Right renal pelvis (tissue), 4 donors: ENCODE results near the gene NFYA. TPM values are rescaled to one million over a fixed set of nuclear protein-coding genes. Genes with fewer than 3 reads are reported as not detected.

Experiments
- DNase-seq, 4 donors: peaks; one replicate each; pipeline ENCODE4 v3.0.0-alpha.2; 2013; ENCODE audit warnings: low read depth in 4 of 4, low spot score in 3 of 4, missing footprints in 1 of 4
- polyA plus RNA-seq, 4 donors: library from polyadenylated mRNA; unstranded; fragments of 120-200 nt; gene quantifications; one replicate each; pipeline ENCODE4 v1.2.1, GENCODE V29; 2013; ENCODE audit not compliant: insufficient read length in 4 of 4

NFYA gene
- polyA plus RNA-seq, 4 donors: 45.2 to 52.0 (median 51.5) TPM

DNA sequence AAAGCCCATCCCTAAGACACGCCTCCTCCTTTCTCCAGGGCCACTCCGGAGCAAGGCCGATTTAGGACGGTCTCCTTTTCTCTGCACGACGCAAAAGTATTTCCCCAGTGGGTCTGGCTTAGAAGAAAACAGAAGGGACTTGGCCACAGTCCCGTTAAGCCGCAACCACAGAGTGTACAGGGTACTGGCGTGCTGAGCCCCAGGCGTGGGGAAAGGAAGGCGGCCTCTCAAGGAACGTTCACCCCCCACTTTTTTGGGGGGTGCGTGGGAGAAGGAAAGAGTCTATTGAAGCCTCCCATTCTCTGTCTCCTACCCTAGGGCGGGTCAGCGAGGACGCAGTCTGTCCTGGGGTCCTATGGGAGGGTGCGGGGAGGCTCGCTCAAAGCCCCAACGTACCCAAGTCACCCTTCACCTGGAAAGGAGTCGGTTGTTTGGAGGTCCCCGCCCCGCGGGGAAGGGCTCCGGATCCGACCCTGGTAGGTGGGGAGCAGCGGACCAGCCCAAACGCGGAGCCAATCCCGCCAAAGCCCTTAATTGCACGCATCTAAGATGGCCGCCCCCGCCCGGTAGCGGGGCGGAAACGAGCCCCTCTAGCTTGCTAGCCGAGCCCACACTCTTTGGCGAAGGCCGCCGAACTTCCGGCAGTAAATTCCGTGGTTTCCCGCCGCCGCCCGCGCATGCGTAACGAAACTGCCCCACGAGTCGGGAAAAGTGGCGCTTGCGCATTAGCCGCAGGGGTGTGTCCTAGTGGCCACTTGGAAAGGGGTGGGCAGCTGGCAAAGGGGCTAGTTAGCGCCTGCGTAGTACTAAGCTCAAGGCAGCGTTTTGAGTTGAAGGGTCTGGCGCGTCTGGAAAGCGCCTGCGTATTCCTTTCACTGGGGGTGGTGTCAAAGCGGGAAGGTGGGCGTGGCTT lies 595 bp upstream of the NFYA start, which contains the start of gene OARD1:
Gene OARD1, minus strand, starts transcription at position 434 of the 913 bp plus-strand sequence. CDS start 722 bp downstream, outside the sequence.
- DNase-seq: peak; percentile 99 to 100 (median 99)

DNA sequence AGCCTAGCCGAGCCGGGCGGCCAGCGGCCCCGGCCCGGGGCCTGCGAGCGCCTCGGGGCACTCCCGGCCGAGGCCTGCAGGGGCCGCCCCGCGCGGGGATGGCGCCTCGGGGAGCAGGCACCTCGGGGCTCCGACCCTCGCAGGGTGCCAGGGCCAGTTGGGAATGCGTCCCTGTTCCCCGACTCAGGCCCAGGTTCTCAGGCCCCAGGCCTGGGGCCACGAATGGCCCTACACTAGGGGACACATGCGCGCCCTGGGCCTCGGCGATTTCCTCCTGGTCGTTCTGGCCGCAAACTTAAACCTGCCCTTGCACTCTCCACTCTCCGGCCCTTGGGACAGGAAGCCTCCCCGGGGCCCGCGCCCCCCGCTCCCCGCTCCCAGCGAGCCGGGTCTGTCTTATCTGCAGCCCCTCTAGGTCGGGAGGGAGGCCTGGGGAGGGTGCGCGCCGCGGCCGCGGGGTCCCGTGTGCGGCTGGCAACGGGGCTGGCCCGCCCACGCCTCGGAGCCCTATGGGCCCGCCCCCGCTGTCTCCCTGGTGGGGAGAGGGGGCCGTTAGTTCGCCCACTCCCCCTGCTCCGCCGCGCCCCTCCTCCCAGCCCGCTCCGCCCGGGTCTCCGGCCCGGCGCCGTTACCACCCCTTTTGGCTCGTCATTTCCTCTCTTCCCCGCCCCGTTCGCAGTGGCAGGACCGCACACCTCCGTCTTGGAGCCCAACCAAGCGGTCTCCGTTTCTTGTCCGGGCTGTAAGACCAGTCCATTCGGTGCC lies 611 bp downstream of the NFYA start:
- DNase-seq: peak; percentile 74 to 78 (median 76)

DNA sequence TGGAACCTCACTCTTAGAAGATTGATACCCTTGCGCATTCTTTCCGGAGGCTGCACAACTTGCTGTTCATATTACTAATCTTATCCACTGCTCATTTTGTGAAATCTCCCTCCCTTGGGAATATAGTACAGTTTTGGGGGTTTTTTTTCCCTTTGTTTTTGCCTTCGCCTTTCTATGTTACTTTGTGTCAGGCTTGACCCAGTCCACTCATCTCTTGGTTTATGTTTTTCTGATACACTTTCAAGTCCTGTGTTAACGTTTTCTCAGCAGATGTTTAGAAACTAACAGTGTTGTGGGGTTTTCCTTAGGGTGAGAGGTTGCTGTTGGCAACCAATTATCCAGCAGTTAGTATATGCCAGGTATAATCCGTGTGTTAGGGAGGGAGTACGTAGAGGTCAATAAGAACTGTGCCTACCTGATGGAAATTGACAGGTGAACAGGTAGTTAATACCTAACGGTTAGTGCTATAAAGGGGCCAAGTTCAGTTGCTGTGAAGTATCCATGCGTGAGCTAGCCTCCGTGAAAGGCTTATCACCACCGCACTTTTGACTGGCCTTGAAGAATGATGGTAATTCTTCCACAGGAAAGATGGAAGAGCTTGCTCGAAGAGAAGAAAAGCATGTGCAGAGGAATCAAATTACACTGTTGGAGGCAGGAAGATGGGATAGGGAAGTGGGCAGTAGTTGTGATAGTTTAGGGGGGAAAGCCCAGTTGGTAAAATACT lies 1.4 kb downstream of the NFYA start:
- peak in 1 of 4 donors; percentile 32 for DNase-seq

DNA sequence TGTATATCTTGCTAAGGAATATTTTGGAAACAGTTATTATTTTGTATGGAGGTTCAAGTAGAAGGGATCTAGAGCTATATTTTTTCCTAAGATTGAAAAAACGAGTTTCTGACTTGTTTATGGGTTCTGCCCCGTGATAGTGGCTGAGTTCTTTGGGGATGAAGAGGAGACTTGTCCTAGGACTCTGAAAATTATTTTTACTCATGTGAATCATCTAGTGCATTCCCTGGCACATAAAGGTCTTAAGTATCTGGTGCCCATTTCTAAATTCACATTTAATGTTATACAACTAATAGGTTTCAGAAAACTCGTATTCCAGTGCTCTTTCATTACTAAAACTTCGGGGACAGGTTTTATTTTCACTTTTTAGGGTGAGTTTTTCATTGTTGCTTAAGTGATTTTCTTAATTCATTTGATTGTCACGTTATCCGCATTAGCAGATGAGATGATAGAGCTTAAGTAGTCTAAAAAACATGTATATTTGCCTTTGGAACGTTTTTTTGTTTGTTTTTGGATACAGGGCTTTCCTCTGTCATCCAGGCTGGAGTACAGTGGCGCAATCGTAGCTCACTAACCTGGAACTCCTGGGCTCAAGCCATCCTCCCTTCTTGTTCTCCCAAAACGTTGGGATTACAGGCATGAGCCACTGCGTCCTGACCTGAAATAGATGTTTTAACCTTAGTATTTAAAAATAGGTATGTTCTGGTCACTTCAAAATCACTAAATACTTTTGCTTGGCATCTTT lies 2.1 kb downstream of the NFYA start:
- no peak for DNase-seq

DNA sequence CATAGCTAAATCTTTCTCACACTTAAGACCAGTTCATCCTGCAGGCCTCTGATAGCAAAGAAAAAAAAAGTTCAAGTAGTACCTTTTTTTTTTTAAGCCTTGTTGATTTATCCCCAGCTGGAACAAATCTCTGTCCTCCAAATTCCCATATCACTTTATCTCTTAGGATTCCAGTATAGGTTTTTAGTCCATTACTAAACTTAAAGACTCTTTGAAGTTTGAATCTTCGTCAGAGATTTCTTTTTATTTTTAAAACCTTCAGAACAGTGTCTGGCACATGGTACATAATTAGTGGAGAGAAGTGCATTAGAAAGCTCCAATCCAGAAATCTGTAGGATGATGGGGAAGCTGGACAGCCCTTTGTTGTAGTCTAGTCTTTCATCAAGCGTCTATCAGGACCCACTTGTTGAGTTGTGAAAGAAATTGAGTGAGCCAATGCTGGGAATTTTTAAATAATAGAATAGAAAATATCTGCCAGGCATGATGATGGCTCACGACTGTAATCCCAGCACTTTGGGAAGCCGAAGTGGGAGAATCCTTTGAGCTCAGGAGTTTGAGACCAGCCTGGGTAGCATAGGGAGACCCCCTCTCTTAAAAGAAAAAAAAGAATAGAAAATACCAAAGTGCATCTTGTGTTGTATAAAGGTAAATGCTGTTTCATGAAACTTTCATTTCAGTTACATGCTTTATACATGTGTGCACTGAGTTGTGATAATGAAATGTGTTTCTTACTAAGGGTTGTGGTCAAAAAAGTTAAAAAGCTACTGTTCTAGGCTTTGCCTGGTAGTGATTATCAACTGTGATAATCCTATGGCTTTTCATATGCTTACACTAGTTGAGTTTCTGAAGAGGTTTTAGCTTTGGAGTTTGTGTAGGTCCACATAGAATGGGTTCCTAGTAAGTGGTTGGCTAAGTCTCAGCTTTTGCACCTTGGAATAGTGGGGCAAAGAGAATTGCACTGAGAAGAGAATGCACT lies 3.2 kb downstream of the NFYA start:
- DNase-seq: no peak

DNA sequence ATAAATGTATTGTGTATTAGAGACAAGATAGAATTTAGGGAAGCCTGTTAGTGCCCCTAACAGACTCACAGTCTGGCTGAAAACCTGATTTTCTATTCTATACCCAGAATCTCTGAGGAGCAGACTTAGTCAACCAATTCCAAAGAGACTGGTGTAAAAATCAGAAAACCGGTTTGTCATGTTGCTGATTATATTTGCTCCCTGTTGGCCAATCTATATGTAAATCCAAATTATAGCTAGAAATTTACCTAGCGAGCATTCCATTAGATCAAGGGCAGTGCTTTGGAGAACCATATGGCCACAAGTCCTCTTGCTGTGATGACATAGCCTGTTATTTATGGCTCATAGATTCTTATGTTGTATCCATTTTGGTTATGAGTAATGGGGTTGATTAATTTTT lies 4.8 kb downstream of the NFYA start:
- DNase-seq: no peak

DNA sequence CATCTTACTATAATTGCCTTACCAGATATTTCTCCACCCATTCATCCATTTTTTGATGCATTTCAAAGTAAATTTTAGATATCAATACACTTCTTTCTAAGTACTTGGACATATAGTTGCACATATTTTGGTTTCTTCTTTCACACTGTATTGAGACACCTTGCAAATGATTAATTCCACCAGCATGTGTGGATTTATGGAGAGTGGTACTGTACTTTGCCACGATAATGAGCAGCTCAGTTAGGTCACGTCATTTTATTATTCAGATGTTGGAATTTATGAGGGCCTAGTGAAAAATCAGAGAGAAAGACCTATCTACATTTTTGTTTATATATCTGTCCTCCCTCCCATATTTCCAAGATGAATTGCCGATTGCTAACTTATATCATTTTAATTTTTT lies 5.3 kb downstream of the NFYA start:
- no peak for DNase-seq

DNA sequence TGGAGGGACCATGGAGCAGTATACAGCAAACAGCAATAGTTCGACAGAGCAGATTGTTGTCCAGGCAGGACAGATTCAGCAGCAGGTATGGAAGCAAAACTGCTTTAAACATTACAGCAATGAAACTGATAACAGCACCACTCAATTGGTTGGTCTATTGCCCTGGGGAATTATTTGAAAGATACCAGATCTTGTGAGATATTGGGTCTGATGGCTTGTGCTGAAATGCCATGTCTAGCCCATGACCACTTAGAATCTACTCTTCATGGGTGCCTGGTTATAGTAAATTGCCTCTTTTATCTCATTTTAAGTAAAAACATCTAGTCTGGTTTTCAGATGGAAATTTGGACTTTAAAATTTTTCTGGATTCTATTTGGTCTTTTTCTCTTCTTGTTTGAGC lies 6.3 kb downstream of the NFYA start:
- DNase-seq: no peak

DNA sequence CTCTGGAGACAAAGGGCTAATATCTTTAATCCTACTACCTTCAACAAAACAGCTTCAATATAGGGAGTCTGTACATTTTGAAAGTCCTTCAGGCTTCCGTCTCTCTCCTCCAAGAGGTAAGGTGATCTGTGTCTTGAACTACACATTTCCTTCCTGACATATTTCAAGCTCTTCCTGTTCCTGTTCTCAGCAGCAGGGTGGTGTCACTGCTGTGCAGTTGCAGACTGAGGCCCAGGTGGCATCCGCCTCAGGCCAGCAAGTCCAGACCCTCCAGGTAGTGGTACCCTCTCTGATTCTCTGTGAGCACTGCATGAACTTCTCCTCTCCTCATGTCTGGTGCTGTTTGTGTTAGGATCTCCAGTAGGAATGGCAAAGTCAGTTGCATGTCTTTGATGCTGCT lies 7.8 kb downstream of the NFYA start:
- no peak for DNase-seq

DNA sequence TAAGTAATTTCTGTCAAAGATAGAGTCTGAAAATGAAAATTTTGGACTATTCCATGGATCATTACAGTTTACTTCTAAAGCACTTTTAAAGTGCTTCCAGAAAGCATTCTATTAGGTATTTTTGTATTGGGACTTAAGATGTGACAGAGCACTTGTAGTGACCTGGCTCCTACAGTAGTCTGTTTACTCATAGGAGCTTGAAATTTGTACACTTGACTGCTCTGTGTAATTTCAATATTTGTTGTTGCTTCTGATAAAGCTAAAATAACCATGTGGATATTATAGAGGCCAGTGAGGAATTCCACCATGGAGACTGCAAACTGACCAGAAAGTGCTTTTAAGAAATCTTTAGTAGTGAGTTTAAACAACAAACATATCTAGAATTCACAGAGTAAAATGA lies 10.3 kb downstream of the NFYA start:
- DNase-seq: no peak

DNA sequence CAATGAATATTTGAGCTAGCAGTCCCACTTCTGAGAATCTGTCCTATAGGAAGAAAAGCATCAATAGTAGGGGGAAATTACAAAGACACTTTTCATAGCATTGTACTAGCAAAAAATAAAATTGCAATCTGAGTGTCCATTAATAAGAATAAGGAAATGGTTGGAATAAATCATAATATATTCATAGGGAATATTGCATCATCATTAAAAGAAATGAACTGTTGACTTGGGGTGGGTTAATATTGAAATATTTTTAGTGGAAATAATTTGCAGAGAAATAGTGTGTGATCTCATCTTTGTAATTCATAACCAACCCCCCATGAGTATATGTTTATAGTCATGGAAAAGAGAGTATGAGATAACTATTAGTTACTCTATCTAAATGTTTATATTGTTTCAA lies 12.4 kb downstream of the NFYA start:
- no peak for DNase-seq

DNA sequence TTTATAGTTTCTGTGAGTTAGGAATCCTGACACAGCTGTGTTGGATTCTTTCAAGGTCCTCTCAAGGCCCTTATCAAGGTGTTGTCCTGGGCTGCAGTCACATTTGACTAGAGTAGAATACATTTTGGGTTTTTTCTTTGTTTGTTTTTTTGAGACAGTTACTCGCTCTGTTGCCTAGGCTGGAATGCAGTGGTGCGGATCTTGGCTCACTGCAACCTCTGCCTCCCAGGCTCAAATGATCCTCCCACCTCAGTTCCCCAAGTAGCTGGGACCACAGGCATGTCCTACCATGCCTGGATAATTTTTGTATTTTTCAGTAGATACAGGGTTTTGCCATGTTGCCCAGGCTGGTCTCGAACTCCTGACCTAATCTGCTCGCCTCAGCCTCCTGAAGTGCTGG lies 15.7 kb downstream of the NFYA start:
- no peak for DNase-seq

DNA sequence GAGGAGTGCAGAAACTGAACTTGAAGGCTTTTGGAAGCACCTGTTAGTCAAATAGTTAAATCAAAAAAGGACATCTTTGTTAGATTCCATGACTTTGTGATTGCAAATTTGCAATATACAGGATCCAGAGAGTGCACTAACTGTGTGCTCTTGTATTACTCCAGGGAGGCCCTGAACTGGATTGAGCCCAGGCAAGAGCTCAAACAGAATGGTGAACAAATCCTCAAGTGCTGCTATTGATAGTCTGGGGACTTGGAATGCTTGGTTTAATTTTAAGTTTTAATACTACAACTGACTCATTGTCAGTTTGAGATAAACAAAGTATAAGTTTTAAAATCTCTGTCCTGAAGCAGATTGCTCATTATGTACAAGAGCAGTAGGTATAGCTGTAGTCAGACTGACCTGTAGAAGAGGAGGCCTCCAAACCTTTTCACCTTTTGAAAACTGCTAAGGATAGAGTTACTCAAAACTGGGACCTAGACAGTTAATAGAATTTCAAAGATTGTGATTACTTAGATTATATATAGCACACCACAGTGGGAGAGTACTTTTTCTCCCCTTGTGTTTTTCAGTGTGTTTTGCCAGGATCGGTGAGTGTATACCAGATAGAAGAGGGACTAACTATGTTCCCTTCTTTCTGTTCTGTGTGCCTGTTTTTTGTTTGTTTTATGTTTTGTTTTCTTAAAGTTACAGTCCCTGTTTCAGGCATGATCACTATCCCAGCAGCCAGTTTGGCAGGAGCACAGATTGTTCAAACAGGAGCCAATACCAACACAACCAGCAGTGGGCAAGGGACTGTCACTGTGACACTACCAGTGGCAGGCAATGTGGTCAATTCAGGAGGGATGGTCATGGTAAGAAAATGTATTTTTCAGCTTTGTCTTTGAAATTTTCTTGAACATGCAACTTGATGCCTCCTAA lies 18.3 kb downstream of the NFYA start:
- DNase-seq: no peak

DNA sequence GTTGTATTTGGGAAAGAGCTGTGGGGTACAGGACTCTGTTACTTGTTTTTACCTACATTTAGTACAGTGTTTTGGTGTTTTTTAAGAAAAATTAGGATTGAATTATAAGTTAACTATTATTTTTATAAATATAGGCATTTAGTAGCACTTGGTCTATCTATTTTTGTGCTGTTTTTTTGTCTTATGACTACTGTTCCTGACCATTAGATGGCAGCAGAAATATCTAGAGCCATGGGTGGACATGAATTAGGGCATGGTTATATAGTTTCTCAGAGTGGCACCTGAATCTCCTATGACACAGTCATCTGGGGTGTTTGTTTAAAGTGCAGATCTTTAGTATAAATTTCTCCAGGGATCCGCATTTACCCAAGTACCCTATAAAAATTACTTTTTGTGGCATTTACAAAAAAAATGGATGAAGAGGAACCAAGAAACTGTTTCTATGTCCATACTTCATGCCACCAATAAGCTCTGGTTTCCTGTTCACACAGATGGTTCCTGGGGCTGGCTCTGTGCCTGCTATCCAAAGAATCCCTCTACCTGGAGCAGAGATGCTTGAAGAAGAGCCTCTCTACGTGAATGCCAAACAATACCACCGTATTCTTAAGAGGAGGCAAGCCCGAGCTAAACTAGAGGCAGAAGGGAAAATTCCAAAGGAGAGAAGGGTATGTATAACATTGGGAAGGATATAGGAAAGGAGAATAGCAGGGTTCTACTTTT lies 19.8 kb downstream of the NFYA start:
- DNase-seq: no peak

DNA sequence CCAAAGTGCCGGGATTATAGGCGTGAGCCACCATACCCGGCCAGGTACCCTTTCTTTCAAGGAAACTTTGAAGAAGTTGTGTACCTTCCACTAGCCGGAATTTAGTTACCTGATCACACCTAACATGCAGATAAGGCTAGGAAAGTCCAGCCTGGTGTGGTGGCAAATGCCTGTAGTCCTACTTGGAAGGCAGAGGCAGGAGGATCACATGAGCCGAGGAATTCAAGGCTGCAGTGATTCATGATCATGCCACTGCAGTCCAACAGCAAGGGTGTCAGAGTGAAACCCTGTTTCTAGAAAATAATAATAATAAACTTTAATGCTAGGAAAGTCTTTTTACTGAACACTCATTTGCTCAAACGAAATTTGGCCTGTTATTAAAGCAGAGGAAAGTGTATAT lies 21.0 kb downstream of the NFYA start:
- no peak for DNase-seq

DNA sequence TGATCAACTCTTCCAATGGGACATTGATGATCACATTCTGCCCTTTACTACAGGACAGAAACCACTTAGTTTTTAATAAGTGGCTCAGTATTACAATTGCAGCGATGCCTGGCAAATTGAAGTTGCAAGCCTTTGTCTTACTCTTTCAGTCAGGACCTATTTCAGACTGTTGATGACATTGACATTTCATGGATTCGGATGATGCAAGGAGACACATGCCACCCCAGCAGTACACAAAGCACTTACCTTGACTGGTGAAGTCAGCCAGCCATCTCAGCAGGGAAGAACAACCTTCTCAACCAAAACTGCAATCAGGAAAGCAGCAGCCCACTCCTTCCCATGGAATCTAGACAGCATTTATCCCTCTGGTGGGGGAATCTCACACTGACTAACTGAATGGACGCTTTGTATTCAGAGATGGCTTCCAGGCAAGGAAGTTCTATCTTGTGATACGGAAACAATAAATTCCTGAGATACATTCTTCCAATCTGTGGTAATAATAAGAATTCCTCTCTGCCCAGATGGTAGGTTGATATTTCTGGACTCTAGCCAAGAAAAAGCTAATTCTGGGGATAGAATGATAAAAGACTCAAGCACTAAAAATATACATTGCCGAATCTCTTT lies 24.8 kb downstream of the NFYA start:
- no peak for DNase-seq

DNA sequence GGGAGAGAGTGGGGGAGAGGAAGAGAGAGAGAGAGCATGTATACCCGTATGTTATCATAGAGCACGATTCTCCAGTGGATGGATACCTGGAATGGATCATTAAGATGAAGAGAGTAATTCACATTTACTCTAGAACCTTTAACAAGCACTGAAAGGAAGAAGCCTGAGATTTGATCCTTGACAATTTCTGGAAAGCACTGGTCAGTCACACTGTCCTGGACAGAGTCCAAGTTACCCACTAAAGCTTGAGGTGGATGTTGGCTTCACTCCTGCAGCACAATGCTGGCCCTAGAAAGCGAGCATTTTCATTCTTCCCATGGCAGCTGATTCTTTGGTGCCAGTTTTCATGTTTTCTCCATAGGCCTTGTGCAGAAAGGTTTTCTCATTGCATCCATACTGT lies 25.6 kb downstream of the NFYA start:
- no peak for DNase-seq
